Nephron progenitor cell (in vitro differentiated cells): ENCODE measurements around the gene FYN.

Experiments used
- DNase-seq: peaks from one replicate; pipeline ENCODE4 v3.0.0; 2021
- H3K27ac Mint-ChIP-seq: 2 replicates; pipeline ENCODE4 v1.8.0; 2021; ENCODE audit warnings: mild to moderate bottlenecking, moderate library complexity, mixed read lengths
- H3K27me3 Mint-ChIP-seq: 2 replicates; pipeline ENCODE4 v1.8.0; 2021; ENCODE audit warnings: mild to moderate bottlenecking, low read depth, mixed read lengths; ENCODE audit not compliant: poor library complexity
- H3K36me3 Mint-ChIP-seq: 2 replicates; pipeline ENCODE4 v1.8.0; 2021; ENCODE audit warnings: low read depth, mixed read lengths
- H3K4me1 Mint-ChIP-seq: 2 replicates; pipeline ENCODE4 v1.8.0; 2021; ENCODE audit warnings: mixed read lengths
- H3K4me3 Mint-ChIP-seq: 2 replicates; pipeline ENCODE4 v1.8.0; 2021; ENCODE audit warnings: mild to moderate bottlenecking, moderate library complexity, mixed read lengths
- H3K9me3 Mint-ChIP-seq: 2 replicates; pipeline ENCODE4 v1.8.0; 2021; ENCODE audit warnings: mild to moderate bottlenecking, moderate library complexity, mixed read lengths
- CTCF ChIP-seq: fragments of 200-600 bp; sonication (generic); IDR thresholded peaks from 2 replicates; pipeline ENCODE4 v1.5.0; 2021; ENCODE audit warnings: antibody characterized with exemption

Gene FYN

GRCh38 chr6:111848262-111848812 lies 24.9 kb downstream of the FYN start:
- H3K4me1 Mint-ChIP-seq, result peaks cover 49% of the 10 kb centered on the region

DNA sequence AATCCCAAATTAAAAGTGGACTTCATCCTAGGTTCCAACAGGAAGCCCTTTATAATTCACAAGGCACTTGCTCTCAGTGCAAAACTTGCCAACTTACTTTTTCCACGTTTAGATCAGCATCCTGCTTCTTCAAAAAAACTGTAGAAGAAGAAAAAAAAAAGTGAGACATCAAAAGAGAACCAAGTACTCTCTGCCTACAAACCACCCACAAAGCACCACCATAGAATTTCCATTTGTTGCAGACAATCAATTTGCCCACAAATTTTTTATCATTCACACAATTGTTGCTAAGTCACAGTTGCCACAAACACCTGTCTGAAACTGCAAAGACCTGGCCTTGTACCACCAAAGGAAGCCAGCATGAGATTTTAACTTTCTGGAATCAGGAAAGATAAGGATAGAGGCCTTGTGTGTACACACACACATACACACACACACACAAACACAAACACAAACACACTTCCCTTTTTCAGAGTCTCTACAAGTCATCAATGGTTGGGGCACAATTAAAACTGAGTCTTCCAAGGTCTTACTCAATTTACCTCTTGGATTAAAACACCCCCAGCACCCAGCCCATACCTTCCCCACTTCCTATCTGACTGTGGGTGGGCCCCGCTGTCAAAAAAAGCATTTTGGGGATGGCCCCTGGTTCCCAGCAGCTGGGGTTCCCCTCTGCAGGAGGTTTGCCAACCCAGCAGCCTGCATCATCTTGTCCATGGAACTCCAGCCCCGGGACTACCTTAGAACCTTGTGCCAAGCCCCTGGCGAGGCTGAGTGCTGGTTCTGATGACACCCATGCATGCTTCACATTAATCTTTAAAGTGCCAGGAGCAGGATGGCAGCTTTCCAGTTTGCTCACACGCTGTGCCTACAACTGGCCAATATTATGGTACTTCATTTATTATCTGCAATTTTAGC lies 26.5 kb downstream of the FYN start:
- peak overlapping the region; percentile 68 for H3K27ac Mint-ChIP-seq
- H3K4me1 Mint-ChIP-seq, result peaks cover 34% of the 10 kb centered on the region
- no peak overlapping the region for H3K4me3 Mint-ChIP-seq

More at GRCh38 chr6:111848262-111848812, 24.9 kb downstream of the FYN start:
- H3K4me3 Mint-ChIP-seq, result no peak overlapping the region
- H3K27me3 Mint-ChIP-seq, result peaks cover 4% of the 10 kb centered on the region
- DNase-seq, result no peak
- no peak overlapping the region for H3K27ac Mint-ChIP-seq
- no peaks in the 10 kb centered on the region for H3K9me3 Mint-ChIP-seq
- H3K36me3 Mint-ChIP-seq, result no peaks in the 10 kb centered on the region
- TF ChIP-seq CTCF, result no peak

DNA sequence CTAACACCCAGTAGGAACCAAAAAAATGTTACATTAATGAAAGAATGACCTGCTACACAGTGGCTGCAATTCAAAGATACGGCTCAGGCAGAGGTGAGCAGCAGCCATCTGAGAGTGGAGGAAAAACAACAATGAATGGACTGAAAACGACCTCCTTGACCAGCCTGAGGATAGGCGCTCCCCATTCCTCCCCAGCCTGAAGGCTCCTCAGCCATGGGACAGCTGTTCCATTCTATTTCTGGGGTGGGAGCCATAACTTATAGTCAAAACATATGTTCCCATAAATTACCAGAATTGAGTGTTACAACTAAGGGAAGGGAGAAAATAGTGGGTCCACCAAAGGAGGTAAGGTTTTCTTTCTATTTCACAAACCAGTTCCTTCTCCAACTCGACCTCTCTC lies 27.2 kb downstream of the FYN start:
- DNase-seq, result no peak
- H3K4me1 Mint-ChIP-seq, result peaks cover 28% of the 10 kb centered on the region
- H3K36me3 Mint-ChIP-seq, result no peaks in the 10 kb centered on the region
- H3K27ac Mint-ChIP-seq, result peak overlapping the region; percentile 88
- no peaks in the 10 kb centered on the region for H3K9me3 Mint-ChIP-seq
- no peak overlapping the region for H3K4me3 Mint-ChIP-seq
- H3K27me3 Mint-ChIP-seq, result peaks cover 4% of the 10 kb centered on the region
- TF ChIP-seq CTCF, result no peak

More for the DNA sequence above, 26.5 kb downstream of the FYN start:
- DNase-seq, result no peak
- H3K36me3 Mint-ChIP-seq, result no peaks in the 10 kb centered on the region
- no peaks in the 10 kb centered on the region for H3K9me3 Mint-ChIP-seq
- TF ChIP-seq CTCF, result no peak
- peaks cover 4% of the 10 kb centered on the region for H3K27me3 Mint-ChIP-seq

- no peak for TF ChIP-seq CTCF
- DNase-seq, result no peak
- Mint-ChIP-seq H3K36me3 (no peaks in the 10 kb centered on the region), H3K27ac (peak overlapping the region; percentile 88), H3K27me3 (peaks cover 4% of the 10 kb centered on the region), H3K4me1 (peaks cover 21% of the 10 kb centered on the region), H3K9me3 (no peaks in the 10 kb centered on the region), H3K4me3 (no peak overlapping the region)
These were observed 27.8 kb downstream of the FYN start for GRCh38 chr6:111845441-111845871.

DNA sequence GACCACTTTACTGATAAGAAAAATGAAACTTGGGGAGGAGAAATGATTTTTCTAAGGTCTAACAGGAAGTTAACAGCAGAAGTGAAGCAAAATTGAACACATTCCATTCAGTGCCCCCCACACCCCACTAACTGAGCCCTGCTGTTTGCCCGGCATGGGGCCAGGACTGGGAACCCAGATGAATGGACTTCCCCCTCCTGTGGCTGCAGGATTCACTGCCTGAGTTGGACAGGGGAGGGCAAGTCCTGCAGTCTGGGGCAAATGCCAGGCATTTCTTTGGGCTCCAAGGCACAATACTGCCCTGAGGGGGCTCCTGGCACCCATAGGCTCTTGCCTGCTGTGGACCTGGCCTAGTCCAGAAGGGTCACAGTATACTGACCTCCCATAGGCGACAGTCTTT lies 28.3 kb downstream of the FYN start:
- Mint-ChIP-seq H3K27me3 (peaks cover 4% of the 10 kb centered on the region), H3K4me3 (no peak overlapping the region), H3K9me3 (no peaks in the 10 kb centered on the region), H3K36me3 (no peaks in the 10 kb centered on the region), H3K27ac (no peak overlapping the region), H3K4me1 (peaks cover 16% of the 10 kb centered on the region)
- no peak for TF ChIP-seq CTCF
- DNase-seq, result no peak
